ENCODE results near the gene FARS2.

FARS2 gene

DNA sequence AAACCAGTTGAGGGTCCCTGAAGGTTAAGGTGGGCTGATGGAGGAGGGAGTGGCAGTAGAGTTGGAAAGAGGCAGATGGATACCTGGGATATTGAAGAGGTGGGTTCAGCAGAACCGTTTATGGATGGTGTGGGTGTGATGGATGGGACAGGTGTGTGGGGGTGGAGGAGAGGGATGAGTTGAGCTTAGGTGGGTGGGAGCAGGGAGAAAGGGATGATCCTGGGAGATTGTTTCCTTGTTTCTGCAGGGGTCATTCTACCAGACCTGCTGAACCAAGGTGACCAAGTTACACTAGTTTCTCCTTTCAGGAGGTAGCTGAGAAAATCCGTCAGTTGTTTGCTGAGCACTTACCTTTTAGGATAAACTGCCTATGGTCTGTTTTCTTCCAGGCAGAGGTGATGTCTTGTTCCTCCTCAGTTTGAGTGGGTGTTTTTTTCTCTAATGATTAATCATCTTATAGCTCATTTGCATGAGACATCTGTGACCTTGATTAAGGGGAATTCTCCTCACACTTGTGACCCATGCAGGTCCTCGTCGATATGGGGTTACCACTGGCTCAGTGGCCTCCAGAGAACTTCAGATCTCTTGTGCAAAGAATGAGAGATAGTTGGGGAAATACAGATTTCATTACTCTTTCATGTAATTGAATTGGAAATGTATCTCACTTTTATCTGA, 53.0 kb downstream of the FARS2 start:
- no peak overlapping the region for H3K4me3 ChIP-seq (ENCODE audit: low read depth, low read length)
- DNase-seq (ENCODE audit: low read depth): no peak
- TF ChIP-seq, protein P1, sequence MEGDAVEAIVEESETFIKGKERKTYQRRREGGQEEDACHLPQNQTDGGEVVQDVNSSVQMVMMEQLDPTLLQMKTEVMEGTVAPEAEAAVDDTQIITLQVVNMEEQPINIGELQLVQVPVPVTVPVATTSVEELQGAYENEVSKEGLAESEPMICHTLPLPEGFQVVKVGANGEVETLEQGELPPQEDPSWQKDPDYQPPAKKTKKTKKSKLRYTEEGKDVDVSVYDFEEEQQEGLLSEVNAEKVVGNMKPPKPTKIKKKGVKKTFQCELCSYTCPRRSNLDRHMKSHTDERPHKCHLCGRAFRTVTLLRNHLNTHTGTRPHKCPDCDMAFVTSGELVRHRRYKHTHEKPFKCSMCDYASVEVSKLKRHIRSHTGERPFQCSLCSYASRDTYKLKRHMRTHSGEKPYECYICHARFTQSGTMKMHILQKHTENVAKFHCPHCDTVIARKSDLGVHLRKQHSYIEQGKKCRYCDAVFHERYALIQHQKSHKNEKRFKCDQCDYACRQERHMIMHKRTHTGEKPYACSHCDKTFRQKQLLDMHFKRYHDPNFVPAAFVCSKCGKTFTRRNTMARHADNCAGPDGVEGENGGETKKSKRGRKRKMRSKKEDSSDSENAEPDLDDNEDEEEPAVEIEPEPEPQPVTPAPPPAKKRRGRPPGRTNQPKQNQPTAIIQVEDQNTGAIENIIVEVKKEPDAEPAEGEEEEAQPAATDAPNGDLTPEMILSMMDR (IDR thresholded peaks at IDR 0.05; ENCODE audit: low read depth, low read length): no peak
- no peak for TF ChIP-seq MYC (IDR thresholded peaks at IDR 0.05; ENCODE audit: low read depth, low read length)

DNA sequence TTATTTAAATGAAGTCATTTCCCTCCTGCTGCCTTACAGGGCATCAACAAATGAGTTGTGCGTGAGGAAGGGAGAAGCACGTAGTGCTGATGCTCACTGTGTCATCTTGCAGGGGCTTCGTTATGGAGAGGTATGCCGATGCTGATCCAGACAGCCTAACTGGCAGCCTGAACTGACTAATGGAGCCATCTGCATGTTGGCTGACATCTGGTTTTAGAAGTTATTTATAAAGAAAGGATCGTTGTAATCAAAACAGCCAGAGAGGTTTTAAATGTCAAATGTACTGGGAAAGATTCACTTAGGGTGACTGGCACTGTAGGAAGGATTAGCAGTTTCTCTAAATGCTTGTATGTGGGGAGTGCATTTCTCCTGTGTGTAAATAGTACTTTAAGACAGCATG, 54.6 kb downstream of the FARS2 start:
- TF ChIP-seq, protein P1 (IDR thresholded peaks at IDR 0.05; ENCODE audit: low read depth, low read length): no peak
- TF ChIP-seq, protein P2, sequence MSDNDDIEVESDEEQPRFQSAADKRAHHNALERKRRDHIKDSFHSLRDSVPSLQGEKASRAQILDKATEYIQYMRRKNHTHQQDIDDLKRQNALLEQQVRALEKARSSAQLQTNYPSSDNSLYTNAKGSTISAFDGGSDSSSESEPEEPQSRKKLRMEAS (IDR thresholded peaks at IDR 0.05; ENCODE audit: low read depth, low read length): no peak
- TF ChIP-seq MYC (IDR thresholded peaks at IDR 0.05; ENCODE audit: low read depth, low read length) (no peak), POLR2A (IDR thresholded peaks at IDR 0.05; ENCODE audit: extremely low read depth, insufficient read length) (no peak)
- DNase-seq (ENCODE audit: low read depth): no peak
- no peak overlapping the region for H3K4me3 ChIP-seq (ENCODE audit: low read depth, low read length)

DNA sequence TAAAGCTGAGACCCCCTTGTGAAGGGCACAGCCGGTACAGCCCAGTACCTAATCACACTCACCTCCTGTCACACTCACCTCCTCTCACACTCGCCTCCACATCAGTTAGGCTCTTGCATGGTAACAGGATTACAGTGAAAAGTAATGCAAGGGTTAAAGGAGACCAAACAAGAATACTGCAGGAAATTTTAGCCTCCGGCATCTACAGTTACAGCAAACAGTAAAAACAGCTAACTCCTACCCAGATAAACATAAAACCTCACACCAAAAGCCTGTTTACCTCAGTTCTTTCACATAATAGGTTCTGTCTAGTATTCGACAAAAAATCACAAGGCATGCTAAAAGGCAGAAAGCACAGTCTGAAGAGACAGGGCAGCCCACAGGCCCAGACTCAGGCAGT, 55.6 kb downstream of the FARS2 start:
- no peak for DNase-seq (ENCODE audit: low read depth)
- TF ChIP-seq, protein P2 (IDR thresholded peaks at IDR 0.05; ENCODE audit: low read depth, low read length): no peak
- TF ChIP-seq MYC (IDR thresholded peaks at IDR 0.05; ENCODE audit: low read depth, low read length) (no peak), POLR2A (IDR thresholded peaks at IDR 0.05; ENCODE audit: extremely low read depth, insufficient read length) (no peak)
- TF ChIP-seq, protein P1 (IDR thresholded peaks at IDR 0.05; ENCODE audit: low read depth, low read length): no peak
- H3K4me3 ChIP-seq (ENCODE audit: low read depth, low read length): no peak overlapping the region

DNA sequence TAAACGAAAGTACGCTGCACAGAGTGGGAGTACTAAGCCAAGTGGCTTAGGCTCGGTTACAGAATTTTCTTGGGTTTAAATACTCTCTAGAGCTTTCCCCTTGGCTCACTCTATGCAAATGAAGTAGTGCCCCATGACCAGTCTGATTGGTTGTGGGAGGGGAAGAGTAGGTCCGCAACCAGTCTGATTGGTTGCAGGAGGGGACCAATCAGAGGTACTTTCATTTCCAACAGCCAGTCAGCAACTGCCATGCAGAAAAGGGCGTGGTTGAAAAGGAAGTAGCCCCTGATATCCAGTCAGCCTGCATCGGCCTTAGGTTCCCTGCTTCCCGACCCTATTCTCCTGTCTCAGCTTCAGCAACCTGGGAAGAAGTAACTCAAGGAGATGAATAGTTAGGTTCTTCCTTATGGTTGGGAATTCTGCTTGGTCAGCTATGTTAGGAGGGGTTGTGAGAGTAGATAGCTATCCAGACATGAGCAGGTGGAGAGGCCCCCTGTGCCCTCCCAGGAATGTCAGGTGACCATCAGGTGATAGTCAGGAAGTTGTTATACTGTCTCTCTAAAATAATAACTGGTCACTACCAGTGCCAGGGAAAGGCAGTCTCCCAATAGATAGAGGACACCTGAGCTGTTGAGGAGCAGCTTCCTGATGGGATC, 57.4 kb downstream of the FARS2 start:
- TF ChIP-seq, protein P2 (IDR thresholded peaks at IDR 0.05; ENCODE audit: low read depth, low read length): no peak
- TF ChIP-seq, protein P1 (IDR thresholded peaks at IDR 0.05; ENCODE audit: low read depth, low read length): no peak
- TF ChIP-seq POLR2A (IDR thresholded peaks at IDR 0.05; ENCODE audit: extremely low read depth, insufficient read length): no peak
- no peak for TF ChIP-seq MYC (IDR thresholded peaks at IDR 0.05; ENCODE audit: low read depth, low read length)
- no peak overlapping the region for H3K4me3 ChIP-seq (ENCODE audit: low read depth, low read length)
- no peak for DNase-seq (ENCODE audit: low read depth)

DNA sequence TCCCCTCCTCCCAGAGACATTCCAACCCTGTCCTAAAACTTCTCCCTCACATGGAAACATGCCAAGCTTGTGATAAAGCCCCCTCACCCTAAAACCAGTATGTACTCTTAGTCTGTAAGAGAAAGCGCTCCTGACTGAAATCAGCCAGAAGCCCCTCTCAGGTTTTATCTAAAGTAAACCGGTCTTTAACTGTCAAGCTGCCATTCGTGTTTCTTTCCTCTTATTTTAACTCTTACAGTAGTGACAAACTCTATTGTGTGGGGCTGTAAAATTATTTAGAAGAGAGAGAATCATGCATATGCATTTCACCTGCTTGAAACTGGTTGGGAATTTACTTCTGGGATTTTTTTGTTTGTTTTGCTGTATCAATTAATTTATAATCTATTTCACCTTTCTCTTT, 62.7 kb downstream of the FARS2 start:
- no peak overlapping the region for H3K4me3 ChIP-seq (ENCODE audit: low read depth, low read length)
- no peak for DNase-seq (ENCODE audit: low read depth)
- TF ChIP-seq POLR2A (IDR thresholded peaks at IDR 0.05; ENCODE audit: extremely low read depth, insufficient read length) (no peak), MYC (IDR thresholded peaks at IDR 0.05; ENCODE audit: low read depth, low read length) (no peak)
- TF ChIP-seq, protein P2 (IDR thresholded peaks at IDR 0.05; ENCODE audit: low read depth, low read length): no peak
- TF ChIP-seq, protein P1 (IDR thresholded peaks at IDR 0.05; ENCODE audit: low read depth, low read length): no peak

All from NB4 (cell line).